ENCODE data around the gene DCTN3.

DNA sequence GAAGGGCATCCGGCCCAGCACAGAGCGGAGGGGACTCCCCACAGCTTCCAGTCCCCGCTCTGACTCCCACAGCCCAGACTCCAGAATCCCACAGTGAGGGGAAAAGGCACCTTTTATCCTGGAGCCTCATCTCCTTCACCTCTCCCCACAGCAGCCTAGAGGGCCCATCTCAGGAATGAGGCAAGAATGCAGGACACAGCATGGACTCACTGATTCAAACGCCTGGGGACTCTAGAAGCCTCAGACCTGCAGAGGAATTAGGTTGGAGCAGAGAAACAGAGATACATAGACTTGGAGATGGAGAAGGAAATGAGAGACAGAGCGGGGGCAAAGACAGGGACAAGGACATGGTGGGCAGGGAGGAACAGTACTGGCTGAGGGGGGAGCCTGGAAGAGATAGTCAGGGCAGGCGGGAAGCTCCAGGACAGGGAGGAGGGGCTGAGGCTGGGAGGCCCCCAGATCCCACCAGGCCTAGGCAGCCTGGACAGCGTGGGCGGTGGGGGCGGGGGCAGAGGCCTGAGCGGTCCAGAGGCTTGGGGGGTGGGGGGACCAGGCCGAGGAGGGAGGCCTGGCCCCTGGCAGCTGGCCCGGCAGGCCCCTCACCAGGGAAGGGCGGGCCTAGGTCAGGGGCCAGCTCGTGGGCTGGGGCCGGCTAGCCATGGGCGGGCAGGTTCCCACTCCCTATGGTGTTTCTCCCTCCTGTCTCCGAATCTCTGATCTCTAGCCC is 46.5 kb downstream of the DCTN3 start:
- no peak for TF ChIP-seq GATA3 (IDR thresholded peaks at IDR 0.05; ENCODE audit: low read depth, low read length)
- no peak for TF ChIP-seq GATA2 (IDR thresholded peaks at IDR 0.05; ENCODE audit: low read depth, low read length)
